K562 (cell line): ENCODE results near the gene AHCYL2. TPM values are rescaled to one million over a fixed set of nuclear protein-coding genes. Genes with fewer than 3 reads are reported as not detected.

Source experiments
- ATAC-seq: fragments of 200-7000 bp; cut with Tn5 transposase; 3 replicates; pipeline ENCODE4 v1.9.1; 2020; ENCODE audit warnings: moderate library complexity
- BruUV-seq: library from RNA; stranded (reverse); fragments of 400-500 nt; replicated peaks from 2 replicates; lab custom pipeline; 2021; lab: Mats Ljungman, UMichigan
- CTCF ChIA-PET: fragments of 300-600 bp; formaldehyde crosslinking; extraction: SDS; loops from one replicate; lab custom pipeline; 2021; ENCODE audit warnings: low intra/inter-chr PET ratio; lab: Yijun Ruan, JAX
- POLR2A ChIA-PET: fragments of 300-600, 350-650 bp; sonication (Branson Sonifier 250); formaldehyde crosslinking; extraction: SDS; loops from one replicate; lab custom pipeline; 2021; ENCODE audit warnings: antibody characterized with exemption, inconsistent platforms; lab: Yijun Ruan, JAX
- DNase-seq, 4 experiments: peaks; one replicate each; pipeline versions ENCODE4 v3.0.0 to v3.0.0-alpha.2; 2011 to 2018; ENCODE audit warnings: low spot score in 3 of 4, mixed read lengths in 3 of 4; ENCODE audit errors: extremely low read depth in 1 of 4
- FAIRE-seq: peaks from 2 replicates; lab custom pipeline; 2011; peaks lifted over from hg19 to GRCh38; lab: Jason Lieb, UNC
- H2AFZ ChIP-seq: 2 replicates; pipeline ENCODE4 v1.6.0; 2011; ENCODE audit warnings: low read depth, low read length, control low read depth, inconsistent platforms
- H3K27ac ChIP-seq: fragments of 200-600 bp; 3 replicates; pipeline ENCODE4 v1.8.0; 2011; ENCODE audit warnings: low read depth, mild to moderate bottlenecking, control low read depth, inconsistent platforms, low read length, moderate library complexity, mixed read lengths; ENCODE audit errors: extremely low read depth
- H3K27me3 ChIP-seq, 2 experiments: fragments of 300-600 bp in 1 of 2; 2 replicates in 1 of 2; 3 replicates in 1 of 2; pipeline versions ENCODE4 v1.6.0 to v1.8.0; 2011; ENCODE audit warnings: inconsistent platforms in 2 of 2, low read length in 2 of 2, mild to moderate bottlenecking in 1 of 2, mixed read lengths in 1 of 2, moderate library complexity in 1 of 2; ENCODE audit not compliant: control insufficient read depth in 2 of 2, insufficient read depth in 2 of 2
- H3K36me3 ChIP-seq: fragments of 300-600 bp; 3 replicates; pipeline ENCODE4 v1.8.0; 2011; ENCODE audit warnings: mild to moderate bottlenecking, low read length, inconsistent platforms; ENCODE audit not compliant: control insufficient read depth, insufficient read depth
- H3K4me1 ChIP-seq, 2 experiments: fragments of 200-600 bp in 1 of 2; replicated peaks in 1 of 2; 2 replicates in 1 of 2; 3 replicates in 1 of 2; pipeline versions ENCODE4 v1.5.1 to v1.8.0; 2011; ENCODE audit warnings: inconsistent platforms in 2 of 2, low read length in 2 of 2, mild to moderate bottlenecking in 1 of 2, mixed read lengths in 1 of 2, moderate library complexity in 1 of 2; ENCODE audit not compliant: control insufficient read depth in 2 of 2, insufficient read depth in 2 of 2
- H3K4me2 ChIP-seq: 2 replicates; pipeline ENCODE4 v1.6.1; 2011; ENCODE audit warnings: low read length, control low read depth, inconsistent platforms, mixed read lengths; ENCODE audit not compliant: insufficient read depth
- H3K4me3 ChIP-seq: fragments of 200-600 bp; sonication (generic), shearing (Covaris generic); 2 replicates; pipeline ENCODE4 v1.5.1; 2016; ENCODE audit warnings: control low read depth, inconsistent platforms
- H3K79me2 ChIP-seq: fragments of 200-600 bp; 3 replicates; pipeline ENCODE4 v1.8.0; 2011; ENCODE audit warnings: low read length, inconsistent platforms; ENCODE audit not compliant: control insufficient read depth, insufficient read depth
- H3K9ac ChIP-seq, 2 experiments: 2 replicates each; pipeline versions ENCODE4 v1.6.0 to v1.6.1; 2011; ENCODE audit warnings: low read depth in 2 of 2, low read length in 2 of 2, control low read depth in 1 of 2, inconsistent platforms in 1 of 2, mild to moderate bottlenecking in 1 of 2, mixed read lengths in 1 of 2; ENCODE audit not compliant: insufficient read depth in 1 of 2
- H3K9me1 ChIP-seq: one replicate; pipeline ENCODE4 v1.6.0; 2011; ENCODE audit warnings: inconsistent platforms, mild to moderate bottlenecking, low read length, moderate library complexity; ENCODE audit not compliant: control insufficient read depth, insufficient read depth
- H3K9me3 ChIP-seq: replicated peaks from 2 replicates; pipeline ENCODE4 v1.5.1; 2011; ENCODE audit warnings: low read depth, low read length, inconsistent platforms; ENCODE audit not compliant: control insufficient read depth, insufficient read depth
- H4K20me1 ChIP-seq: replicated peaks from 2 replicates; pipeline ENCODE4 v1.6.1; 2011; ENCODE audit warnings: low read length, inconsistent platforms, mixed read lengths; ENCODE audit not compliant: control insufficient read depth, insufficient read depth
- BRD9 ChIP-seq: fragments of 450-650 bp; IDR thresholded peaks from 2 replicates; pipeline ENCODE4 v1.6.1; 2018; ENCODE audit warnings: low read depth; ENCODE audit not compliant: partially characterized antibody
- CSDE1 ChIP-seq, 2 experiments: fragments of 450-650 bp; IDR thresholded peaks; 2 replicates each; pipeline ENCODE4 v1.6.1; 2016; ENCODE audit warnings: mild to moderate bottlenecking in 1 of 2
- ETV1 ChIP-seq: fragments of 450-650 bp; conservative IDR thresholded peaks from 2 replicates; pipeline ENCODE4 v1.6.1; 2016; ENCODE audit warnings: missing genetic modification characterization, control low read depth, low read depth, missing compliant biosample characterization
- HLTF ChIP-seq: fragments of 450-650 bp; IDR thresholded peaks from 2 replicates; pipeline ENCODE4 v1.6.1; 2016
- HMG20A ChIP-seq: fragments of 450-650 bp; formaldehyde crosslinking; conservative IDR thresholded peaks from 2 replicates; pipeline ENCODE4 v1.4.0; 2020; ENCODE audit warnings: mild to moderate bottlenecking, mixed read lengths
- HMGN3 ChIP-seq: IDR thresholded peaks from 2 replicates; pipeline ENCODE4 v1.6.1; 2011; ENCODE audit warnings: borderline replicate concordance, low read depth, mild to moderate bottlenecking, mixed read lengths, low read length; ENCODE audit not compliant: insufficient read length; ENCODE audit errors: extremely low read depth
- PYGO2 ChIP-seq: fragments of 450-650 bp; IDR thresholded peaks from 2 replicates; pipeline ENCODE4 v1.6.1; 2016; ENCODE audit warnings: mild to moderate bottlenecking, missing genetic modification characterization, moderate library complexity, missing compliant biosample characterization
- ZNF696 ChIP-seq: fragments of 250-450 bp; sonication (Bioruptor Pico); conservative IDR thresholded peaks from 2 replicates; pipeline ENCODE4 v1.4.0; 2020; ENCODE audit warnings: mild to moderate bottlenecking, moderate library complexity
- WGBS: fragments of 100-300 bp; shearing (Covaris generic); methylation state at CpG from one replicate; pipeline ENCODE4 v1.1.6; 2016; ENCODE audit warnings: low coverage, mixed read lengths; ENCODE audit not compliant: insufficient coverage; ENCODE audit errors: missing lambda C conversion rate; 5-methylcytosine and 5-hydroxymethylcytosine counted together
- in situ Hi-C: fragments of 300-500 bp; cut with MboI; formaldehyde crosslinking; loops from 4 replicates; pipeline ENCODE4 v1.15.0; 2018; ENCODE audit warnings: inconsistent platforms, mixed read lengths
- intact Hi-C: fragments of 100-400 bp; cut with micrococcal nuclease; formaldehyde crosslinking; loops from 2 replicates; pipeline ENCODE4 v1.14.2; 2022
- polyA plus RNA-seq, 8 experiments: library from polyadenylated mRNA; depleted of rRNA in 4 of 8; stranded (reverse) in 5 of 8; unstranded in 3 of 8; fragments of >200 nt; fragmentation: Nextera tagmentation in 2 of 8; fragmentation: Illumina TruSeq in 1 of 8; extraction: Ambion mirVana in 2 of 8; extraction: Trizol in 1 of 8; gene quantifications; 2 replicates each; pipeline versions ENCODE4 v1.2.1 to v1.2.3, GENCODE V29; 2011 to 2014; ENCODE audit warnings: inconsistent platforms in 1 of 8, missing spikeins in 1 of 8
- total RNA-seq, 7 experiments: library from RNA; depleted of rRNA in 6 of 7; stranded (reverse); fragments of >200 nt in 6 of 7; fragmentation: Illumina TruSeq in 2 of 7; extraction: Trizol in 2 of 7; gene quantifications; 2 replicates each; pipeline versions ENCODE4 v1.2.1 to v1.2.3, GENCODE V29; 2011 to 2021; ENCODE audit warnings: low replicate concordance in 1 of 7
- TF ChIP-seq, protein P1 (sequence below), 2 experiments: fragments of 450-650 bp; formaldehyde crosslinking in 1 of 2; IDR thresholded peaks; 2 replicates each; pipeline versions ENCODE4 v1.4.0 to v1.6.1; 2014 to 2020; ENCODE audit warnings: mild to moderate bottlenecking in 2 of 2, borderline replicate concordance in 1 of 2, low read depth in 1 of 2
- TF ChIP-seq, protein P2 (sequence below): fragments of 450-650 bp; IDR thresholded peaks from 2 replicates; pipeline ENCODE4 v1.7.1; 2018; ENCODE audit warnings: mild to moderate bottlenecking, low read depth; ENCODE audit not compliant: partially characterized antibody

Gene AHCYL2
- total and polyA plus RNA-seq, 9 of the 15 experiments (the other 6 are each of a cell fraction or from before 2014, with no cell fraction given) = 0.93 to 10.5 (median 5.2) TPM

DNA sequence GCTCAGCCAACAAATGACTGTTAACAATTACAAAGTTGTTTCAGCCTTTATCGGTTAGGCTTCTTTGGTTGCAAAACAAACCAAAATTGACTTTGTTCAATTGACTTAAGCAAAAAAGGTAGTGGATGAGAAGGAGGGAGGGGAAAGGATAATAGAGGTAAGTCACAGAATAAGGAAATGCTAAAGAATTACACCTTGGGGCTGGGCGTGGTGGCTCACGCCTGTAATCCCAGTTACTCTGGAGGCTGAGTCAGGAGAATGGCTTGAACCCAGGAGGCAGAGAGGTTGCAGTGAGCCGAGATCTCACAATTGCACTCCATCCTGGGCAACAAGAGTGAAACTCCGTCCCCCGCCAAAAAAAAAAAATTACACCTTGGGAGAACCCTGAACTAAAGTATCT, 41.4 kb downstream of the AHCYL2 start:
- Histone ChIP-seq H3K27me3 (no peaks in the 10 kb centered on the region; a peak in 1 of 5 replicates), H4K20me1 (no peaks in the 10 kb centered on the region), H3K9ac (no peak overlapping the region), H3K27ac (no peak overlapping the region), H2AFZ (no peak overlapping the region), H3K9me1 (no peaks in the 10 kb centered on the region), H3K4me3 (no peak overlapping the region), H3K4me1 (no peaks in the 10 kb centered on the region; a peak in 1 of 5 replicates), H3K4me2 (no peak overlapping the region), H3K36me3 (no peaks in the 10 kb centered on the region), H3K79me2 (no peaks in the 10 kb centered on the region), H3K9me3 (no peaks in the 10 kb centered on the region)
- CTCF ChIA-PET = interaction anchor here (0.6 kb wide), 1 partner anchor 158 kb away, joined by 4 read pairs; no protein-coding TSS in a partner anchor
- in situ Hi-C loops = no loop called here
- DNase-seq (no peak), FAIRE-seq (no peak), ATAC-seq (no peak)
- intact Hi-C loops = no loop called here
- POLR2A ChIA-PET = no interaction called here
- WGBS = 41% methylated on average over 6 of the region's 6 CpGs
- no TSS peak for BruUV-seq
- TF ChIP-seq ZNF696 (CRISPR knock-in tag) (no peak), CSDE1 (IDR thresholded peaks at IDR 0.05) (no peak), PYGO2 (tag) (no peak), HMGN3 (no peak), HMG20A (CRISPR knock-in tag) (no peak), BRD9 (no peak), HLTF (no peak), ETV1 (tag) (no peak)
- TF ChIP-seq, protein P1, sequence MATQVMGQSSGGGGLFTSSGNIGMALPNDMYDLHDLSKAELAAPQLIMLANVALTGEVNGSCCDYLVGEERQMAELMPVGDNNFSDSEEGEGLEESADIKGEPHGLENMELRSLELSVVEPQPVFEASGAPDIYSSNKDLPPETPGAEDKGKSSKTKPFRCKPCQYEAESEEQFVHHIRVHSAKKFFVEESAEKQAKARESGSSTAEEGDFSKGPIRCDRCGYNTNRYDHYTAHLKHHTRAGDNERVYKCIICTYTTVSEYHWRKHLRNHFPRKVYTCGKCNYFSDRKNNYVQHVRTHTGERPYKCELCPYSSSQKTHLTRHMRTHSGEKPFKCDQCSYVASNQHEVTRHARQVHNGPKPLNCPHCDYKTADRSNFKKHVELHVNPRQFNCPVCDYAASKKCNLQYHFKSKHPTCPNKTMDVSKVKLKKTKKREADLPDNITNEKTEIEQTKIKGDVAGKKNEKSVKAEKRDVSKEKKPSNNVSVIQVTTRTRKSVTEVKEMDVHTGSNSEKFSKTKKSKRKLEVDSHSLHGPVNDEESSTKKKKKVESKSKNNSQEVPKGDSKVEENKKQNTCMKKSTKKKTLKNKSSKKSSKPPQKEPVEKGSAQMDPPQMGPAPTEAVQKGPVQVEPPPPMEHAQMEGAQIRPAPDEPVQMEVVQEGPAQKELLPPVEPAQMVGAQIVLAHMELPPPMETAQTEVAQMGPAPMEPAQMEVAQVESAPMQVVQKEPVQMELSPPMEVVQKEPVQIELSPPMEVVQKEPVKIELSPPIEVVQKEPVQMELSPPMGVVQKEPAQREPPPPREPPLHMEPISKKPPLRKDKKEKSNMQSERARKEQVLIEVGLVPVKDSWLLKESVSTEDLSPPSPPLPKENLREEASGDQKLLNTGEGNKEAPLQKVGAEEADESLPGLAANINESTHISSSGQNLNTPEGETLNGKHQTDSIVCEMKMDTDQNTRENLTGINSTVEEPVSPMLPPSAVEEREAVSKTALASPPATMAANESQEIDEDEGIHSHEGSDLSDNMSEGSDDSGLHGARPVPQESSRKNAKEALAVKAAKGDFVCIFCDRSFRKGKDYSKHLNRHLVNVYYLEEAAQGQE (IDR thresholded peaks at IDR 0.05; ENCODE audit: borderline replicate concordance) = no peak
- TF ChIP-seq, protein P1 (CRISPR knock-in tag; IDR thresholded peaks at IDR 0.05; ENCODE audit: low read depth) = no peak
- TF ChIP-seq, protein P2, sequence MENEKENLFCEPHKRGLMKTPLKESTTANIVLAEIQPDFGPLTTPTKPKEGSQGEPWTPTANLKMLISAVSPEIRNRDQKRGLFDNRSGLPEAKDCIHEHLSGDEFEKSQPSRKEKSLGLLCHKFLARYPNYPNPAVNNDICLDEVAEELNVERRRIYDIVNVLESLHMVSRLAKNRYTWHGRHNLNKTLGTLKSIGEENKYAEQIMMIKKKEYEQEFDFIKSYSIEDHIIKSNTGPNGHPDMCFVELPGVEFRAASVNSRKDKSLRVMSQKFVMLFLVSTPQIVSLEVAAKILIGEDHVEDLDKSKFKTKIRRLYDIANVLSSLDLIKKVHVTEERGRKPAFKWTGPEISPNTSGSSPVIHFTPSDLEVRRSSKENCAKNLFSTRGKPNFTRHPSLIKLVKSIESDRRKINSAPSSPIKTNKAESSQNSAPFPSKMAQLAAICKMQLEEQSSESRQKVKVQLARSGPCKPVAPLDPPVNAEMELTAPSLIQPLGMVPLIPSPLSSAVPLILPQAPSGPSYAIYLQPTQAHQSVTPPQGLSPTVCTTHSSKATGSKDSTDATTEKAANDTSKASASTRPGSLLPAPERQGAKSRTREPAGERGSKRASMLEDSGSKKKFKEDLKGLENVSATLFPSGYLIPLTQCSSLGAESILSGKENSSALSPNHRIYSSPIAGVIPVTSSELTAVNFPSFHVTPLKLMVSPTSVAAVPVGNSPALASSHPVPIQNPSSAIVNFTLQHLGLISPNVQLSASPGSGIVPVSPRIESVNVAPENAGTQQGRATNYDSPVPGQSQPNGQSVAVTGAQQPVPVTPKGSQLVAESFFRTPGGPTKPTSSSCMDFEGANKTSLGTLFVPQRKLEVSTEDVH = no peak
